T-helper 1 cell treated with Interleukin-12 subunit alpha and Interleukin-12 subunit beta and Interleukin-4 antibody, amounts not matched to agents 30 ng/mL and 1 ng/mL, for 36 hours (primary cell): Measurements from ENCODE around the gene QRICH2. TPM values are rescaled to one million over a fixed set of nuclear protein-coding genes. Genes with fewer than 3 reads are reported as not detected.
"Not testable (repeated sequence)": the region's sequence is repeated elsewhere in the genome, so short reads cannot be mapped to it uniquely, and the experiment has no call there.

ENCODE experiments used
- intact Hi-C: fragments of 100-400 bp; cut with micrococcal nuclease; formaldehyde crosslinking; loops from one replicate; pipeline ENCODE4 v1.15.1; 2024
- total RNA-seq: library from RNA; stranded (reverse); gene quantifications from 2 replicates; pipeline ENCODE4 v1.2.3, GENCODE V29; 2022

Gene QRICH2
- 4.2 and 5.1 TPM in 2 replicates for total RNA-seq

GRCh38 chr17:76307966-76308338 is at the start of gene QRICH2:
QRICH2 (minus strand) TSS chr17:76308276; CDS start chr17:76307998, 278 bp downstream.
- intact Hi-C loops: no loop called here

DNA sequence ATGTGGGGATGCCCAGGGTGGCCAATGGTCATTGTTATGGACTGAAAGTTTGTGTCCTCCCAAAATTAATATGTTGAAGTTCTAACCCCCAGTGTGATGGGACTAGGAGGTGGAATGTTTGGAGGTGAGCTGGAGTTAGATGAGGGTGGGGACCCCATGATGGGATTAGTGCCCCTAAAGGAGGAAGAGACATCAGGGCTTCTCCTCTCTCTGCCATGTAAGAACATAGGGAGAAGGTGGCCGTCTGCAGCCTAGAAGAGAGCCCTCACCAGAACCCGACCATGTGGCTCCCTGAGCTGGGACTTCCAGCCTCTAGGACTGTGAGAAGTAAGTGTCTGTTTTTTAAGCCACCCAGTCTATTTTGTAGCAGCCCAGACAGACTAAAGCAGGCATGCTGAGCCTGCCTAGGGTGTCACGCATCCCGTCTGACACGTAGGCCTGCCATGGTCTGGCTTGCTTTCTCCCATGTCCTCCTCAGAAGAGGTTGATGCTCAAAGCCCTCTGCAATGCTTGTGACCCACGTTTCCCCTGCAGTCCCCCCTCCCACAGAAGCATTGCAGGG is 49.6 kb upstream of the QRICH2 start:
- intact Hi-C loops: no loop called here

DNA sequence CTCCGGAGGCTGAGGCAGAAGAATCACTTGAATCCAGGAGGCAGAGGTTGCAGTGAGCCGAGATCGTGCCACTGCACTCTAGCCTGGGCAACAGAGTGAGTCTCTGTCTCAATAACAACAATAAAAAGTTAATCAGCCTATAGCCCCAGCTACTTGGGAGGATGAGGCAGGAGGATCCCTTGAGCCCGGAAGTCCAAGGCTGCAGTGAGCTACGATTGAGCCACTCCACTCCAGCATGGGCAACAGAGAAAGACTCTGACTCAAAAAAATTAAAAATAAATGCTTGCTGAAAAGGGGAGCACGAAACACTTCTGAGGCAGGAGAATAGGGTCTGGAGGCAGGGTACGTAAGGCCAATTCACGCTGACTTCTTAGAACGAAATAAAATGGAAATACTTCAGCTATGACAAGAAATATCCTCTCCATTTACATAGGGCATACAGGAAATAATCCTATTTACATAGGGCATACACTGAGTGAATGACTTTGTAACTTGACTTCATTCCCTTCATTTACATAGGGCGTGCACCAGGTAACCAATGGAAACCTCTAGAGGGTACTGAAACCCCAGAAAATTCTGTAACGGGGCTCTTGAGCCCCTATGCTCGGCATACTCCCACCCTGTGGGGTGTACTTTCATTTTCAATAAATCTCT is 48.9 kb upstream of the QRICH2 start:
- intact Hi-C loops: no loop called here

GRCh38 chr17:76354747-76355310 is 46.8 kb upstream of the QRICH2 start:
- intact Hi-C loops: loop anchor here (1.0 to 5.0 kb wide), 8 partner anchors 28 to 573 kb away; partner anchors contain the start of genes EXOC7, RHBDF2, SRP68 and UBE2O

DNA sequence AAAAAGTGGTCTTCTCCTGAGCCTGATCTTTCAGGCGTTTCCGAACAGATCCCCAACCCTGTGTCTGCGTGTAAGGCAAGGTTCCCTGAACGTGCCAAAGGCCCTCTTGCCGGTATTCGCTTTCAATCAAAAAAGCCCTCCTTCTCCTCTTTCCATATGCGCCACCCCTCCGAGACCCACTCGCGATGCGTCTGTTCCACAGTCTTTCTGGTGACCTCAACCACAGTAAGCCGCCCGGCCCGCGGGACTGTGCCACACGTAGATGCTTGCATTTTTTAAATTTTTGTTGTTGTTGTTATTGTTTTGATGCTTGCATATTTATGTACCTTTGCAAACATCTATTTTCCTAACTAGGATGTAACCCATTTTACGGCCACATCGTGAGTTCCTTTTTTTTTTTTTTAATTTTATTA is 46.2 kb upstream of the QRICH2 start:
- intact Hi-C loops: loop anchor here (1.0 to 5.0 kb wide), 8 partner anchors 29 to 572 kb away; partner anchors contain the start of genes EXOC7, RHBDF2, SRP68 and UBE2O

- intact Hi-C loops: loop anchor here (1.0 to 5.0 kb wide), 8 partner anchors 30 to 571 kb away; partner anchors contain the start of genes EXOC7, RHBDF2, SRP68 and UBE2O
Measured at GRCh38 chr17:76353599-76354316, 45.7 kb upstream of the QRICH2 start, which contains the start of gene PRPSAP1. PRPSAP1 (minus strand) TSS chr17:76353916; CDS start chr17:76353703, 213 bp downstream.

GRCh38 chr17:76353004-76353598 is 45.0 kb upstream of the QRICH2 start:
- intact Hi-C loops: loop anchor here (5.0 kb wide), 1 partner anchor 571 kb away; the partner anchor contains the start of gene UNK

GRCh38 chr17:76351526-76352071 is 43.5 kb upstream of the QRICH2 start:
- intact Hi-C loops: loop anchor here (5.0 kb wide), 1 partner anchor 569 kb away; the partner anchor contains the start of gene UNK

GRCh38 chr17:76350463-76350862 is 42.4 kb upstream of the QRICH2 start:
- intact Hi-C loops: loop anchor here (1.0 to 5.0 kb wide), 2 partner anchors 205 to 568 kb away; partner anchors contain the start of gene UNK

DNA sequence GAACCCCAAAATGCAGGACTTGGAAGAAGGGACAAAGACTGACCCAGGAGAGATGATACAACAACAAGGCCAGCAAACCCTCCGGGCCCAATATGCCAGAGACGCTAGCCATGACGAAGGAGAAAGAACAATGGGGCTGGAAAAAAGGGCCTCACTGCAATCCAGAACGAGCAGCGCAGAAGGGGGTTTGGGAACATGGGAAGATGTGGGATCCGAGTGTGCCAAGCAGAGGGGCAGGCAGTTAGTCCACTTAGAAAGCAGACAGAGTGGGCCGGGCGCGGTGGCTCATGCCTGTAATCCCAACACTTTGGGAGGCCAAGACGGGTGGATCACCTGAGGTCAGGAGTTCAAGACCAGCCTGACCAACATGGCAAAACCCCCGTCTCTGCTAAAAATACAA is 38.9 kb upstream of the QRICH2 start:
- intact Hi-C loops: not testable (repeated sequence)

- intact Hi-C loops: no loop called here
Measured at GRCh38 chr17:76345377-76345974, 37.4 kb upstream of the QRICH2 start.

GRCh38 chr17:76343106-76343505 is 35.0 kb upstream of the QRICH2 start:
- intact Hi-C loops: no loop called here

GRCh38 chr17:76341301-76341700 is 33.2 kb upstream of the QRICH2 start:
- intact Hi-C loops: no loop called here

DNA sequence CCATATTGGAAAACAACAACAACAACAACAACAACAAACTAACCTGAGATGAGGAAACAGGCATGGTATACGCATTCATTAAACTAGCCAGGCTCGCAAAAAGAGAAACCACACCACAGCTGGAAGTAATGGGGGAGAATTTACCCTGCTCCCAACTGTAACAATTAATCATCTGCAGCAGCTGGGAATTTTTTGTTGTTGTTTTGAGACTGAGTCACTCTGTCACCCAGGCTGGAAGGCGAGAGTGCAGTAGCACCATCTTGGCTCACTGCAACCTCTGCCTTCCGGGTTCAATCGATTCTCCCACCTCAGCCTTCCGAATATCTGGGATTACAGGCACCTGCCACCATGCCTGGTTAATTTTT is 29.3 kb upstream of the QRICH2 start:
- intact Hi-C loops: no loop called here

DNA sequence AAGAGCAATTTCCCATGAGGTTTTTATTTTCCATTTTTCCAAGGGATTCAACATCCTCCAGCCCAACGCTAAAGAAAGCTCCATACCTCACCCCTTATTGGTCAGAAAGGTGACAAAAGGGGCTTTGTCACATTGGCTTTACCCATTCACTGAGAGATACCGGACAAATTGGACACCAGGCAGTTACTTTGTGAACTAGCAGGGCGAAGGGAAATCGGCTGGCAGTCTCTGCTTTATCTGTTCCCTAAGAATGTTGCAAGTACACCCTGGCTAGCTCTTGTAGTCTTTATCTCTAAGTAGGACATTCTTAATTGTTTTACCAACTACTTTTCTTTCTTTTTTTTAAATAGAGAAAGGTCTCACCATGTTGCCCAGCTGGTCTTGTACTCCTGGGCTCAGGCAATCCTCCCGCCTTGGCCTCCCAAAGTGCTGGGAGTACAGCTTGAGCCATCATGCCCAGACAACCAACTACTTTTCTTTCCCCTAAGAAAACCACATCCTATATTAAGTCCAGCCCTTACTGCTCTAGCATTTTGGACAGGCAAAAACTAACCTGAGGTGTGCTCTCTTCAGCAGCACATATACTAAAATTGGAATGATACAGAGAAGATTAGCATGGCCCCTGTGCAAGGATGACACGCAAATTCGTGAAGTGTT is 28.8 kb upstream of the QRICH2 start:
- intact Hi-C loops: no loop called here

DNA sequence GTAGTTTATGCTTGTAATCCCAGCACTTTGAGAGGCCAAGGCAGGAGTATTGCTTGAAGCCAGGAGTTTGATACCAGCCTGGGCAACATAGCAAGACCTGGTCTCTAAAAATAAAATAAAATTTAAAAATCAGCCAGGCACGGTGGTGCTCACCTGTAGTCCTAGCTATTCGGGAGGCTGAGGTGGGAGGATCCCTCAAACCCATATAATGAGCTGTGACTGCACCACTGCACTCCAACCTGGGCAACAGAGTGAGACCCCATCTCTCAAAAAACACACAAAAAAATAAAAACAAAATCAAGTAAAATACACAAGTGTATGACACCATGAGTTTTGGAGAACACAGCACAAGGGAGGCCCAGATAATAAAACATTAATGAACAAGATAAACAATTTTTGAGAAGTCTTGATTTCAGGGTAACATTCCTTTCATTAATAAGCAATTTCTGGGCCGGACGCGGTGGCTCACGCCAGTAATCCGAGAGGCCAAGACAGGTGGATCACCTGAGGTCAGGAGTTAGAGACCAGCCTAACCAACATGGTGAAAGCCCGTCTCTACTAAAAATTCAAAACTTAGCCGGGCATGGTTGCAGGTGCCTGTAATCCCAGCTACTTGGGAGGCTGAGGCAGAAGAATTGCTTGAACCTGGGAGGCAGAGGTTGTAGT is 27.8 kb upstream of the QRICH2 start:
- intact Hi-C loops: no loop called here

DNA sequence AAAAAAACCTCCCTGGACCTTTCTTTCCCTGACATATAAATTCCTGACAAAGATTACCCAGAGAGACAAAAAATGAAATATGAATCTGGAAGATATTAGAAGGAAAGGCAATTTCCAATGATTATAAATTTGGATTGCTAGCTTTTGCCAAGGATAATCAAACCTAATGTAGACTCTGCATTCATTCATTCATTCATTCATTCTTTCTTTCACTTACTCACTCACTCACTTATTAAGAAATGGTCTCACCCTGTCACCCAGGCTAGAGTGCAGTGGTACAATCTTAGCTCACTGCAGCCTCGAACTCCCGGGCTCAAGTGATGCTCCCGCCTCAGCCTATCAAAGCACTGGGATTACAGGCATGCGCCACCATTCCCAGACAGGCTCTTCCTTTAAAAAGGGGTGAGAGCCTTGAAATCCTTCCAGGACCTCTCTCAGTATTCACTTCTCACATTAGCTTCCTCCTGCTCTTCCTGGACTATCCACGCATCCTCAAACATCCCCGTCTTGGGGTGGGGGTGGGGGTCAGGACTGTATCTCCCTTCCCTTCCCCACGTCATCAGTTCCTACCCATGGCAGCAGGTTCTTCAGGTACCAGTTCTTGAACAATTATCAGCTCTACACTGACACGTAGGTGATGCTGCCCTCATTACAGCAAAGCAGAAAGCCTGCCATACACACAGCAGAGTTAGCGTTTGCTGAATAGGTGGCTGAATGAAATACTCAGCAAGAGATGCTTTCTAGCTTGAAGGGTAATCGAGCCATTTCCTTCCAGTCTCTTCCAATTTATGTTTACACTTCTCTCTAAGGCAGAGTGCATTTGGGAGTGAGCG is 25.8 kb upstream of the QRICH2 start:
- intact Hi-C loops: no loop called here

GRCh38 chr17:76331083-76331482 is 23.0 kb upstream of the QRICH2 start:
- intact Hi-C loops: no loop called here

DNA sequence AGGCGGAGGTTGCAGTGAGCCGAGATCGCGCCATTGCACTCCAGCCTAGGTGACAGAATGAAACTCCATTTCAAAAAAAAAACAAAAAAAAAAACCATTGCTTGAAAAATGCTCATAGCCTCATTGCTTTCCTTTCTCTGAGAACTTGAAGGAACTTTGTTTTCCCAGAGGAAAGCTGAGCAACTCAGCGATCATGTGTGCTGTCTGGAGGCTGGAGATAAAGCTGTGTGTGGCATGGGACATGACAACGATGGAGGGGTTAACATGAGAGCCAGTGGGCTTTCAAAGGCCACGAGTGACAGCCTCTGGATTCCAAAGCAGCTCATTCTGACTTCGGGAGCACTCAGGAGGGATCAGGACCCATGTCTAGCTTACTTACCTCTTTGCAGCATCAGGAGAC is 21.6 kb upstream of the QRICH2 start:
- intact Hi-C loops: no loop called here
